ENCODE data around the gene ABHD6. TPM values are rescaled to one million over a fixed set of nuclear protein-coding genes. Genes with fewer than 3 reads are reported as not detected.
"Not testable (repeated sequence)": the region's sequence is repeated elsewhere in the genome, so short reads cannot be mapped to it uniquely, and the experiment has no call there.

Gene ABHD6
- polyA plus RNA-seq, 1 donor: 13.0 TPM

GRCh38 chr3:58207954-58208353 lies 29.6 kb upstream of the ABHD6 start:
- DNase-seq: no peak

- DNase-seq: no peak
Measured at GRCh38 chr3:58209933-58210332, 27.7 kb upstream of the ABHD6 start.

- no peak for DNase-seq
Measured at GRCh38 chr3:58210761-58211460, 26.7 kb upstream of the ABHD6 start, which contains the start of gene DNASE1L3. DNASE1L3 (minus strand) TSS chr3:58210972; CDS start chr3:58210906, 66 bp downstream.

- no peak for DNase-seq
Measured at GRCh38 chr3:58214484-58215316, 22.9 kb upstream of the ABHD6 start.

- DNase-seq: no peak
Measured at GRCh38 chr3:58215317-58216025, 22.1 kb upstream of the ABHD6 start.

- no peak for DNase-seq
Measured at GRCh38 chr3:58216496-58217195, 20.9 kb upstream of the ABHD6 start.

- peak; percentile 28 for DNase-seq
Measured at GRCh38 chr3:58217209-58217811, 20.3 kb upstream of the ABHD6 start.

- DNase-seq: no peak
Measured at GRCh38 chr3:58218904-58219303, 18.7 kb upstream of the ABHD6 start.

- DNase-seq: no peak
Measured at GRCh38 chr3:58222161-58222724, 15.3 kb upstream of the ABHD6 start.

- no peak for DNase-seq
Measured at GRCh38 chr3:58223855-58224254, 13.7 kb upstream of the ABHD6 start.

GRCh38 chr3:58227933-58228332 lies 9.7 kb upstream of the ABHD6 start:
- not testable (repeated sequence) for DNase-seq

- no peak for DNase-seq
Measured at GRCh38 chr3:58230876-58231552, 6.6 kb upstream of the ABHD6 start.

GRCh38 chr3:58231666-58232065 lies 5.9 kb upstream of the ABHD6 start:
- no peak for DNase-seq

- DNase-seq: no peak
Measured at GRCh38 chr3:58234516-58234931, 3.1 kb upstream of the ABHD6 start.

- DNase-seq: no peak
Measured at GRCh38 chr3:58235970-58236369, 1.6 kb upstream of the ABHD6 start.

- DNase-seq: no peak
Measured at GRCh38 chr3:58236527-58237237, 910 bp upstream of the ABHD6 start.

- no peak for DNase-seq
Measured at GRCh38 chr3:58237941-58238681, 519 bp downstream of the ABHD6 start.

- DNase-seq: no peak
Measured at GRCh38 chr3:58238830-58239229, 1.2 kb downstream of the ABHD6 start.
